ENCODE results near the gene RPH3AL.

RPH3AL gene

DNA sequence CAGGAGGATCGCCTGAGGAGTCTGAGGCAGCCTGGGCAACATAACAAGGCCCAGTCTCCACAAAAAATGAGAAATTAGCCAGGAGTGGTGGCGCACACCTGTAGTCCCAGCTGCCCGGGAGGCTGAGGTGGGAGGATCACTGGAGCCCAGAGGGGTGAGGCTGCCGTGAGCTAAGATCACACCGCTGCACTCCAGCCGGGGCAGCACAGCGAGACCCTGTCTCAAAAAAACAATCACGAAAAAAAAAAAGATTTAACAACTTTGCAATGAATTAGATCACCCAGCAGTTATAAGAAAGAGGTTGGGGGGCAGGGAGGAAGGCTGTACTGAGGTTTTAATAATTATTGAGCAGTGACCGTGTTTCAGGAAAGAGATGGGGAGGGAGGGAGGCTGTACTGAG lies 49.4 kb downstream of the RPH3AL start:
- in situ Hi-C loops (cut with HindIII; ENCODE audit: low pct_unique_long_range_greater_than_20kb, low sequenced_read_pairs), result no loop called here
- no peak for DNase-seq (ENCODE audit: low read depth in 1 of 2, low spot score in 1 of 2)
- no peak for TF ChIP-seq JUND (IDR thresholded peaks at IDR 0.05; ENCODE audit: low read depth)

DNA sequence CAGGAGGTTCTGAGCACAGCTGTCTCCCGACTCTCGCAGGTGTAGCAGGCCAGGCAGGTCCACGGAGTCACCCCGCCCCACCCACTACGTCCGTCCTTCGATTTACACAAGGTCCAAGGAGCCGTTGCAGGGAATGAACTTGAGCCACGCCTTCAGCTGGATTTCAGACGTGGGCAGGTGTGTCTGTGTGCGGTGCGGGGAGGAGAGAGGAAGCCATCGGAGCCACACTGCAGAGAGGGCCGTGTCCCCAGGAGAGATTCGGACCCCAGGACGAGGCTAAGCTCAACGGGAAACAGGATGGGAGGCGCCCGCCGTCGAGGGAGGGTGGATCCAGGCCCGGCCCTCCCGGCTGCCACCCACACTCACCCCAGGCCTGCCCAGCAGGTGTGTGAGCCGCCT lies 50.3 kb downstream of the RPH3AL start:
- TF ChIP-seq JUND (IDR thresholded peaks at IDR 0.05; ENCODE audit: low read depth), result no peak
- in situ Hi-C loops (cut with HindIII; ENCODE audit: low pct_unique_long_range_greater_than_20kb, low sequenced_read_pairs), result no loop called here

GRCh38 chr17:301681-302299 lies 50.8 kb downstream of the RPH3AL start:
- TF ChIP-seq JUND (IDR thresholded peaks at IDR 0.05; ENCODE audit: low read depth), result no peak
- DNase-seq (ENCODE audit: low read depth in 1 of 2, low spot score in 1 of 2), result no peak
- in situ Hi-C loops (cut with HindIII; ENCODE audit: low pct_unique_long_range_greater_than_20kb, low sequenced_read_pairs), result no loop called here

More for the DNA sequence above, 50.3 kb downstream of the RPH3AL start:
- no peak for DNase-seq (ENCODE audit: low read depth in 1 of 2, low spot score in 1 of 2)

DNA sequence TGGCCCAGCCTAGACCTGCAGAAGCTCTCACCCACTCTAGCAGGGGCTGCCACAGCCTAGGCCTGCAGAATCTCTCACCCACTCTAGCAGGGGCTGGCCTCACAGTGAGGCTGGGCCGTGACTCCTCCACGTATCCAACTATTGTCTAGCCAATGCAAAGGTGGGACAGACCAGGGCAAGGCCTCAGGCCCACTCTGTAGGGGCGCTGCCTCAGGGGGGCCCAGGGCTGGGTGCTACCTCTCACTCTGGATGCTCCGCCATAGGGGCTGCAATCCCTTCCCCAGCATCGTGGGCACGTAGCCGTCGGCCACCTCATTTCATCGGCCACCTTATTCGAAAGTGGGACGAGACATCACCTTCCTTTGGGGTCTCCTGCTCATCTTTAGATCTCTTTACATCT lies 51.7 kb downstream of the RPH3AL start:
- no peak for TF ChIP-seq JUND (IDR thresholded peaks at IDR 0.05; ENCODE audit: low read depth)
- DNase-seq (ENCODE audit: low read depth in 1 of 2, low spot score in 1 of 2), result no peak
- in situ Hi-C loops (cut with HindIII; ENCODE audit: low pct_unique_long_range_greater_than_20kb, low sequenced_read_pairs), result no loop called here

DNA sequence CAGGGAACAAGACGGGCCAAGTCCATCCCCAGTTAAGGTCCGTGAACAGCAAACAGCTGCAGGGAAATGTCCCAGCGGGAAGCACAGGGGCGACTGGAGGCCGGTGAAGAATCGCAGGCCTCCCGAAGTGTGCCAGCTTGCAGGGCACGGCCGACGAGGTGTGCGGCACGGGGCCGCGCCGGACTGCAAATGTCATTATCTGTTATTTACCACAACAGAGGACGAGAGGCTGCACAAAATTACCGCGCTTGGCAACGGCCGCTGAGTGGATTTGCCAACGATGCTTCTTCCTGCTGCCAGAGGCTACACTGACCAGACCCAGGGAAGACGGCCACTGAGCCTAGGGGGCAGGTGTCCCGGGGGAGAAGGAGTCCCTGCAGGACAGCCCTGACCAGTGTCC lies 53.1 kb downstream of the RPH3AL start:
- in situ Hi-C loops (cut with HindIII; ENCODE audit: low pct_unique_long_range_greater_than_20kb, low sequenced_read_pairs), result no loop called here
- TF ChIP-seq JUND (IDR thresholded peaks at IDR 0.05; ENCODE audit: low read depth), result no peak
- DNase-seq (ENCODE audit: low read depth in 1 of 2, low spot score in 1 of 2), result no peak

DNA sequence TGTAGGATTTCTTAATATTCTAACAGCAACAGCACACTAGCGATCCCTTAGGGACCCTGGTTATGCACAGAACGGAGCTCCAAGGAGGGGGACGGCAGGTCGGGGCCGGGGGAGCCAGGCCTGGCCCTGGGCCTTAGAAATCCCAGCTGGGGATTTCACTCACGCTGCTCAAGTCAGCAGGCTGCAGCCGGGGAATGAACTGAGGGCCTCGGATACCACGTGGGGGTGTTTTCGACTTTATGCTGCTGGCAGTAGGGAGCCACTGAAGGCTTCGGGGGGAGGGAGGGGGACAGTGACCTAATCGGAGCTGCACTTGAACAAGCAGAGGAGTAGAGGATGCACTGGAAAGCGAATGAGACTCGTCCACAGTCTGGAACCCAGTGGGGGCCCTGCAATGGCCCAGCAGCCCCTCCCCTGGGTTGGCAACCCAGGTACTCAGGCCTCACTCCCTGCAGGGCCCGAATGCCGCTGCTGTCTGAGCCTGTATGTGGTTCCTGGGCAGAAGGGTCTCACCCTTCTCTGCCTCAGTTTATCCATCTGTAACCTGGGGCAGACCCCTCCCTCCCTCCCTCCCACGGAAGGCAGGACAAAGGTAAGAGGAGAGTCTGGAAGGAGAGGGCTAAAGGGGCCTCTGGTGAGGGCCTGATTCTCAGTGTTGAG lies 53.7 kb downstream of the RPH3AL start:
- DNase-seq (ENCODE audit: low read depth in 1 of 2, low spot score in 1 of 2), result no peak
- in situ Hi-C loops (cut with HindIII; ENCODE audit: low pct_unique_long_range_greater_than_20kb, low sequenced_read_pairs), result no loop called here
- no peak for TF ChIP-seq JUND (IDR thresholded peaks at IDR 0.05; ENCODE audit: low read depth)

GRCh38 chr17:297758-298157 lies 54.8 kb downstream of the RPH3AL start:
- no peak for TF ChIP-seq JUND (IDR thresholded peaks at IDR 0.05; ENCODE audit: low read depth)
- in situ Hi-C loops (cut with HindIII; ENCODE audit: low pct_unique_long_range_greater_than_20kb, low sequenced_read_pairs), result no loop called here

GRCh38 chr17:296906-297690 lies 55.5 kb downstream of the RPH3AL start:
- in situ Hi-C loops (cut with HindIII; ENCODE audit: low pct_unique_long_range_greater_than_20kb, low sequenced_read_pairs), result no loop called here
- no peak for TF ChIP-seq JUND (IDR thresholded peaks at IDR 0.05; ENCODE audit: low read depth)
- no peak for DNase-seq (ENCODE audit: low read depth in 1 of 2, low spot score in 1 of 2)

More at GRCh38 chr17:297758-298157, 54.8 kb downstream of the RPH3AL start:
- DNase-seq (ENCODE audit: low read depth in 1 of 2, low spot score in 1 of 2), result no peak

GRCh38 chr17:296379-296778 lies 56.2 kb downstream of the RPH3AL start:
- no peak for TF ChIP-seq JUND (IDR thresholded peaks at IDR 0.05; ENCODE audit: low read depth)
- in situ Hi-C loops (cut with HindIII; ENCODE audit: low pct_unique_long_range_greater_than_20kb, low sequenced_read_pairs), result no loop called here
- no peak for DNase-seq (ENCODE audit: low read depth in 1 of 2, low spot score in 1 of 2)

DNA sequence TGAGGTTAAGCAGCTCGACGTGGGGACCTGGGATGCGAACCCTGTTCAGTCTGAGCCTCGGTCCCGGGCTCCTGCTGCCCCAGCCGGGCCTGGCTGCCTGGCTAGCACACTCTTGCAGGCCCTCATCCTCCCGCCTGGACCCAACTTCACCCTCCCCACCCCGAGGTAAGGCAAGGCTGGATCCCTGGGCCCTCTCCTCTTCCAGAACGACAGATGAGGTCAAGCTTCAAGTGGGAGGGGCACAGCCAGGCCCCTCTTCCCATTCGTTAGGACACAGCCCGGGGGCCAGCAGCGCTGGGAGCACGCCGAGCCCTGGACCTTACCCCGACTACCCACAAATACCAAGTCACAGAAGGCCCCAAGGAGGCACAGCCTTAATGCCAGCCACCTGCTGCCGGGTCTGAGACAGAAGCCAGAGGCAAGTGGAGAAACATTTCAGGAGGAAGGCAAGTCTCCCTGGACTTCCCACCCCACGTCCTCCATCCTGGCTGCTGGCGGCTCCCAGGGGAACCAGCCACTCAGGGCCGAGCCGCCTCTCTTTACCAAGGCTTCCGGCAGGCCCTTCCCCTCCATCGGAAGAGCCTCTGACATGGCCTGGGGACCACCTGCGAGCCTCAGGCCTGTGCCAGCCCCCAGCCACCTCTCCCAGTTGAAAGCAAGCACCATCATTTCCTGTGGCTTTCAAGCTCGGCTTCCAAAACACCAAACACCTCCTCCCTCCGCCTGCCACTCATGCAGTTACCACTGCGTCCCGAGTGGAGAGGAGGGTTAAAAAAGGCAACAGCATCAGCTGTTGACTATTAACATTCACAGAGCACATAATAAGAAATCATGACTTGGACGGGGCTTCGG lies 59.9 kb downstream of the RPH3AL start:
- DNase-seq (ENCODE audit: low read depth in 1 of 2, low spot score in 1 of 2), result no peak
- in situ Hi-C loops (cut with HindIII; ENCODE audit: low pct_unique_long_range_greater_than_20kb, low sequenced_read_pairs), result no loop called here
- TF ChIP-seq JUND (IDR thresholded peaks at IDR 0.05; ENCODE audit: low read depth), result no peak

DNA sequence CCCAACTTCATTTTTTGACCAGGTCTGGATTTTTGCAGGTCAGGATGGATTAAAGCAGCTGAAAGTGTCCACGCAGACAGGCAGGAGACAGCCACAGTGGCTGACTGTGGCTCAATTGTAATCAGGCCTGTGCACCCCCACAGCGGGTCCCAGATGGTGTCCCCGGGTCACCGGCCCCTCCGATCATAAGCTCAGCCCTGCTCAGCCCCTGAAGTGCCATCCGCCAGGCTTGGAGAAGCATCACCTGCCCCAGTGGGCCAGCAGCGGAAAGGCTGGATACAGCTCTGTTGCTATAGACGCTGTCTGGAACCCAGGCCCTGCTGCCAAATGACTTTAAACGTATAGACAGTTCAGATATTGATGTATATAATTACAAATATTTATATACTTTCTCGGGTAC lies 60.6 kb downstream of the RPH3AL start:
- in situ Hi-C loops (cut with HindIII; ENCODE audit: low pct_unique_long_range_greater_than_20kb, low sequenced_read_pairs), result no loop called here
- no peak for DNase-seq (ENCODE audit: low read depth in 1 of 2, low spot score in 1 of 2)

DNA sequence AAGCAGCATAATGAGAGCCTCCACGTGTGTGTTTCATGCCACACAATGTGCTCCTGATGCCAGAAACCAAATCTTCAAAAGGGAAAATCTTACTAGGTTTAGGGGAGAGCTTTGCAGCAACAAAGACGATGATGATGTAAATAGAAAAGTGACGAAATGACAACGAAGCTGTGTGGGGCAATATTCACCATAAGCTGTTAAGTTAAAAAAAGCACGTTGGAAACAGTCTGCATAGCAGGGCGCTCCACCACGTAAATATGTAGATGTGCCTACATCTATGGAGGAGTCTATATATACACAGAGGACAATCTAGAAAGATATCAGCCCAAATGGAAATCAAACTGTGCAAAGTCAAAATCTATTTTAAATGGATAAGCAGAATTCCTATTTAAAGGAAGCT lies 61.0 kb downstream of the RPH3AL start:
- TF ChIP-seq JUND (IDR thresholded peaks at IDR 0.05; ENCODE audit: low read depth), result no peak
- no peak for DNase-seq (ENCODE audit: low read depth in 1 of 2, low spot score in 1 of 2)
- in situ Hi-C loops (cut with HindIII; ENCODE audit: low pct_unique_long_range_greater_than_20kb, low sequenced_read_pairs), result no loop called here

More for the DNA sequence above, 60.6 kb downstream of the RPH3AL start:
- TF ChIP-seq JUND (IDR thresholded peaks at IDR 0.05; ENCODE audit: low read depth), result no peak

Measured in T47D (cell line).